B cell (primary cell): ENCODE measurements around the gene PCNX3.

ENCODE experiments used
- EZH2 ChIP-seq: IDR thresholded peaks from 2 replicates; pipeline ENCODE4 v1.6.1; 2012; ENCODE audit warnings: borderline replicate concordance, low read depth, mild to moderate bottlenecking, moderate library complexity, low read length; ENCODE audit not compliant: insufficient read depth, poor library complexity, severe bottlenecking
- TF ChIP-seq, protein P1 (sequence below): fragments of 200-600 bp; IDR thresholded peaks from one replicate; pipeline ENCODE4 v1.8.0; 2022; ENCODE audit warnings: antibody characterized with exemption, mild to moderate bottlenecking

- TF ChIP-seq, protein P1, sequence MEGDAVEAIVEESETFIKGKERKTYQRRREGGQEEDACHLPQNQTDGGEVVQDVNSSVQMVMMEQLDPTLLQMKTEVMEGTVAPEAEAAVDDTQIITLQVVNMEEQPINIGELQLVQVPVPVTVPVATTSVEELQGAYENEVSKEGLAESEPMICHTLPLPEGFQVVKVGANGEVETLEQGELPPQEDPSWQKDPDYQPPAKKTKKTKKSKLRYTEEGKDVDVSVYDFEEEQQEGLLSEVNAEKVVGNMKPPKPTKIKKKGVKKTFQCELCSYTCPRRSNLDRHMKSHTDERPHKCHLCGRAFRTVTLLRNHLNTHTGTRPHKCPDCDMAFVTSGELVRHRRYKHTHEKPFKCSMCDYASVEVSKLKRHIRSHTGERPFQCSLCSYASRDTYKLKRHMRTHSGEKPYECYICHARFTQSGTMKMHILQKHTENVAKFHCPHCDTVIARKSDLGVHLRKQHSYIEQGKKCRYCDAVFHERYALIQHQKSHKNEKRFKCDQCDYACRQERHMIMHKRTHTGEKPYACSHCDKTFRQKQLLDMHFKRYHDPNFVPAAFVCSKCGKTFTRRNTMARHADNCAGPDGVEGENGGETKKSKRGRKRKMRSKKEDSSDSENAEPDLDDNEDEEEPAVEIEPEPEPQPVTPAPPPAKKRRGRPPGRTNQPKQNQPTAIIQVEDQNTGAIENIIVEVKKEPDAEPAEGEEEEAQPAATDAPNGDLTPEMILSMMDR: no peak
- TF ChIP-seq EZH2: no peak
These were observed 22.3 kb downstream of the PCNX3 start, which contains the start of gene SIPA1 for GRCh38 chr11:65637794-65638419.
